ENCODE data around the gene HSP90AA1.

DNA sequence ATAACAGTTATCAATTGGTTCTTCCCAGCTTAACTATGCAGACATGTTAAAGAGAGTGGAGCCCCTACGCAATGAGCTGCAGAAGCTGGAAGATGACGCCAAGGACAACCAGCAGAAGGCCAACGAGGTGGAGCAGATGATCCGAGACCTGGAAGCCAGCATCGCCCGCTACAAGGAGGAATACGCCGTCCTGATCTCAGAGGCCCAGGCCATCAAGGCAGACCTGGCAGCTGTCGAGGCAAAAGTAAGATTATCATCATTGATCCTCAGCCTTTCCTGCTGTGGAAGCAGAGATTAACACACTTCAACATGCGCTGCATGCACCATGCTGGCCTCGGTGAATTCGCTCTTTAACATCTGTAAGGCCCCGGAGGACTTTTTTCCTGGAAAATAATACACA, 53.6 kb downstream of the HSP90AA1 start:
- TF ChIP-seq, protein P1, sequence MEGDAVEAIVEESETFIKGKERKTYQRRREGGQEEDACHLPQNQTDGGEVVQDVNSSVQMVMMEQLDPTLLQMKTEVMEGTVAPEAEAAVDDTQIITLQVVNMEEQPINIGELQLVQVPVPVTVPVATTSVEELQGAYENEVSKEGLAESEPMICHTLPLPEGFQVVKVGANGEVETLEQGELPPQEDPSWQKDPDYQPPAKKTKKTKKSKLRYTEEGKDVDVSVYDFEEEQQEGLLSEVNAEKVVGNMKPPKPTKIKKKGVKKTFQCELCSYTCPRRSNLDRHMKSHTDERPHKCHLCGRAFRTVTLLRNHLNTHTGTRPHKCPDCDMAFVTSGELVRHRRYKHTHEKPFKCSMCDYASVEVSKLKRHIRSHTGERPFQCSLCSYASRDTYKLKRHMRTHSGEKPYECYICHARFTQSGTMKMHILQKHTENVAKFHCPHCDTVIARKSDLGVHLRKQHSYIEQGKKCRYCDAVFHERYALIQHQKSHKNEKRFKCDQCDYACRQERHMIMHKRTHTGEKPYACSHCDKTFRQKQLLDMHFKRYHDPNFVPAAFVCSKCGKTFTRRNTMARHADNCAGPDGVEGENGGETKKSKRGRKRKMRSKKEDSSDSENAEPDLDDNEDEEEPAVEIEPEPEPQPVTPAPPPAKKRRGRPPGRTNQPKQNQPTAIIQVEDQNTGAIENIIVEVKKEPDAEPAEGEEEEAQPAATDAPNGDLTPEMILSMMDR (IDR thresholded peaks at IDR 0.05 in 4 of 5, conservative IDR thresholded peaks at IDR 0.05 in 1 of 5): no peak
- TF ChIP-seq POLR2A (IDR thresholded peaks at IDR 0.05): no peak

Data from gastrocnemius medialis (tissue), 4 donors.